ENCODE measurements around the gene SYT1. TPM values are rescaled to one million over a fixed set of nuclear protein-coding genes. Genes with fewer than 3 reads are reported as not detected.

Gene SYT1
- total RNA-seq, 4 donors from 2014 or later, result 1.4 to 4.1 (median 1.8) TPM

DNA sequence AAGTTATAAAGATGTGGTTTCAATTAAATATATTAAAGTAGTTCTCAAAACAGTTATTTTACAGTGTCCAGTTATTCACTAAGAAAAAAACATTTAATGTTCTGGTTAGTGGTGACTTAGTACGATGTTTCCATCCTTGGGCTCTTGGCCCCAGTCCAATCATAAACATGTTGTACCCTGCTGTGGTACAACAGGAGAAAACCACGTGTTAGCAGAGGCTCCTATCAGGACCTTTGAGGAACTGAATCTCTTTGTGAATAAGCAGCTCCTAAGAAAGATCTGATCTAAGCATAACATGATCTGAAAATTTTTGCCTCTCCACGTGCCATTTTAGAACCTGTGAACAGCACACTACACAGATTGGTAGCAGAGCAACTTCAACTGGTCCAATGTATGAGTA, 234.0 kb downstream of the SYT1 start:
- Histone ChIP-seq H3K4me3 (no peak overlapping the region), H3K36me3 (no peaks in the 10 kb centered on the region), H3K27ac (no peak overlapping the region), H3K9me3 (no peaks in the 10 kb centered on the region), H3K27me3 (no peaks in the 10 kb centered on the region), H3K4me1 (no peaks in the 10 kb centered on the region)
- TF ChIP-seq, protein P1, sequence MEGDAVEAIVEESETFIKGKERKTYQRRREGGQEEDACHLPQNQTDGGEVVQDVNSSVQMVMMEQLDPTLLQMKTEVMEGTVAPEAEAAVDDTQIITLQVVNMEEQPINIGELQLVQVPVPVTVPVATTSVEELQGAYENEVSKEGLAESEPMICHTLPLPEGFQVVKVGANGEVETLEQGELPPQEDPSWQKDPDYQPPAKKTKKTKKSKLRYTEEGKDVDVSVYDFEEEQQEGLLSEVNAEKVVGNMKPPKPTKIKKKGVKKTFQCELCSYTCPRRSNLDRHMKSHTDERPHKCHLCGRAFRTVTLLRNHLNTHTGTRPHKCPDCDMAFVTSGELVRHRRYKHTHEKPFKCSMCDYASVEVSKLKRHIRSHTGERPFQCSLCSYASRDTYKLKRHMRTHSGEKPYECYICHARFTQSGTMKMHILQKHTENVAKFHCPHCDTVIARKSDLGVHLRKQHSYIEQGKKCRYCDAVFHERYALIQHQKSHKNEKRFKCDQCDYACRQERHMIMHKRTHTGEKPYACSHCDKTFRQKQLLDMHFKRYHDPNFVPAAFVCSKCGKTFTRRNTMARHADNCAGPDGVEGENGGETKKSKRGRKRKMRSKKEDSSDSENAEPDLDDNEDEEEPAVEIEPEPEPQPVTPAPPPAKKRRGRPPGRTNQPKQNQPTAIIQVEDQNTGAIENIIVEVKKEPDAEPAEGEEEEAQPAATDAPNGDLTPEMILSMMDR (IDR thresholded peaks at IDR 0.05), result no peak
- TF ChIP-seq POLR2A (IDR thresholded peaks at IDR 0.05), result no peak
- no peak for DNase-seq

DNA sequence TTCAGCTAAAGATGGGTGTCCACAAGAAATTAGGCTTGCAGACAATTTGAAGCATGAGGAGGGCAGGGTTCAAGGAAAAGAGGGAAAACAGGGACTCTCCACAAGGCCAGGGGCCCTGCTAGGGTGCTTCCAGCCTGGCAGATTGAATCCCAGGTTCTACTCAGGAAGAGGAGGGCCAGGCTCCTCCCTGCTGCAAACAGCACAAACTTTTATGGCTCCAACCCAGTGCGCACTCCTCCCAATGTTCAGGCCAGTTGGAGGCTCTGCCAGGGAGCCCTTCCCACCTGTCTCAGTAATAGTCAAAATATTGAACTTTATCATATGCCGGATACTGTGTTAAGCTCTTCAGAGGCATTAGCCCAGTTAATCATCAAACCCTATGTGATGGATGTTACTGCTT, 244.4 kb downstream of the SYT1 start:
- Histone ChIP-seq H3K4me3 (no peak overlapping the region), H3K9me3 (no peaks in the 10 kb centered on the region), H3K36me3 (no peaks in the 10 kb centered on the region), H3K27ac (no peak overlapping the region), H3K27me3 (no peaks in the 10 kb centered on the region), H3K4me1 (no peaks in the 10 kb centered on the region)
- no peak for TF ChIP-seq POLR2A (IDR thresholded peaks at IDR 0.05)
- TF ChIP-seq, protein P1 (IDR thresholded peaks at IDR 0.05), result no peak
- DNase-seq, result peak in 1 of 3 donors; percentile 44

DNA sequence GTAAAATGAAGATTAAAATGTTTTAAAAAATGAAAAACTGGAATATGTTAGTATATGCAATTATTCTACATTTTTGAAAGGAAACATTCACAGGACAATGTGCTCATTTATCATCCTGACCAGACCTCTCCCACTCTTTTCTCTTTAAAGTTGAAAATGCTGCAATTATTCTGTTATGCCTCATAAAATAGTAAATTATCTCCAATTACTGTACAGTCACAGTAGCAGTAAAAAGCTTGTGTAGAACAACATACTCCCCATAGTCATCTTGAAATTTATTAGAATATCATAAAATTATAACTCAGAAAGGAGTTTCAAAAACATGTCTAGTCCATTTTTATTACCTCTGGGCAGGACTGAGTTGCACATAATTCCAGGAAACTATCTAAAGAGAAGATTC, 250.3 kb downstream of the SYT1 start:
- Histone ChIP-seq H3K36me3 (no peaks in the 10 kb centered on the region), H3K27me3 (no peaks in the 10 kb centered on the region), H3K9me3 (no peaks in the 10 kb centered on the region), H3K4me1 (no peaks in the 10 kb centered on the region), H3K4me3 (no peak overlapping the region), H3K27ac (no peak overlapping the region)
- no peak for TF ChIP-seq POLR2A (IDR thresholded peaks at IDR 0.05)
- TF ChIP-seq, protein P1 (IDR thresholded peaks at IDR 0.05), result no peak
- DNase-seq, result no peak

DNA sequence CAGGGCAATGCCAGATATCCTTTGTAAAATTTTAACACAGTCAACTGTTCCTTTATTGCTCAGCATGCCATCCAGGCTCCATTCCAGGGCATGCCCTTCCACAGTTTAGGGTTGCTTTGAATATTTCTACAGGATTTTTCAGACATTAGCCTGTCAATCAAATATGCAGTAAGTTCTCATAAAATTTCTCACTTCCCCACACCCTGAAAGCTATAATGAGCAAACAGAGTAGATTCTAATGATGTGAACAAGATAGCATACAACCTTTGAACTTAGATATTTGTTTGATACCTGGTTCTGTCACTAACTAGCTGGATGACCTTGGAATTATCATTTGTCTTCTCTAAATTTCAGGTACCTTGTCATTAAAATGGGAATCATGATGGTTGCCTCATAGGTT, 251.2 kb downstream of the SYT1 start:
- no peak for DNase-seq
- Histone ChIP-seq H3K27ac (no peak overlapping the region), H3K27me3 (no peaks in the 10 kb centered on the region), H3K4me1 (no peaks in the 10 kb centered on the region), H3K4me3 (no peak overlapping the region), H3K9me3 (no peaks in the 10 kb centered on the region), H3K36me3 (no peaks in the 10 kb centered on the region)
- TF ChIP-seq, protein P1 (IDR thresholded peaks at IDR 0.05), result no peak
- TF ChIP-seq POLR2A (IDR thresholded peaks at IDR 0.05), result no peak

DNA sequence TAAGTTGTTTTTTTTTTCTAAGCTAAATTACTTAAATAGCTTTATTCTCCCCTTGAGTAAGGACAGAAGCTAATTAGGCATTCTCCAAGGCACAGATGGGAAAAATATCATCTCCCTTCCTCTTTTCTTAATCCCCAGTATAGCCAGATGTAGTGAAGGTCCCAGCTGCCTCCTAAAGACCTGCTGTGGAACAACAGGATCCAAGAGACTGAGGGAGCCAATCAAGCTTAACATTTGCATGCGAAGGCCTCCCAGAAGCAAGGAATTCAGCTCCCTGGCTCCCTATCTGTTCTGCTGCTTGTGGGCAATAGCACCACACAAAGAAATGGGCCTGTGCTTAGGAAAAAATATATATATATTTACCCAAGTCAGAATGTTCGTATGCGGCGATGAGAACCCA, 255.2 kb downstream of the SYT1 start:
- DNase-seq, result no peak
- Histone ChIP-seq H3K27ac (no peak overlapping the region), H3K9me3 (no peaks in the 10 kb centered on the region), H3K4me1 (no peaks in the 10 kb centered on the region), H3K27me3 (no peaks in the 10 kb centered on the region), H3K4me3 (no peak overlapping the region), H3K36me3 (no peaks in the 10 kb centered on the region)
- TF ChIP-seq, protein P1 (IDR thresholded peaks at IDR 0.05), result no peak
- TF ChIP-seq POLR2A (IDR thresholded peaks at IDR 0.05), result no peak

DNA sequence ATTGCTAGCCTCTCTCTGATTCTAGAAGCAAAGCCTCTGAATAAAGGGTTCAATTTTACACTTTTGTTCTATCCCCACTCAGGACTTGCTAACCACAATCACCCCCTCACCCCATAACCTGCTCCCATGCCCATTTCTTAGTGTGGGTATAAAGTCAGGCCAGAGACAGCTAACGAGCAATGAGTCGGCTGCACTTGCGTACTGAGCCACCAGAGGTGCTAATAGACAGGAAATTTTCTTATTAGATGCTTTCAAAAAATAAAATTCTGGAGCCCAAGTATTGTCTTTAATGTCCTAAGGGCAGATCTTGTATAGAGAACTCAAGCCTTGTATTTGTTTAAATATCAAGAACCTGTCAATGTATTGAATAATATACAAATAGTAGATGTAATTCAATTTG, 256.9 kb downstream of the SYT1 start:
- Histone ChIP-seq H3K27ac (no peak overlapping the region), H3K9me3 (no peaks in the 10 kb centered on the region), H3K36me3 (no peaks in the 10 kb centered on the region), H3K27me3 (no peaks in the 10 kb centered on the region), H3K4me1 (no peaks in the 10 kb centered on the region), H3K4me3 (no peak overlapping the region)
- DNase-seq, result no peak
- no peak for TF ChIP-seq POLR2A (IDR thresholded peaks at IDR 0.05)
- TF ChIP-seq, protein P1 (IDR thresholded peaks at IDR 0.05), result peak in 1 of 6 experiments; percentile 2

Measured in Peyer's patch (tissue), 4 donors.